Central memory CD4-positive, alpha-beta T cell (primary cell): ENCODE results near the gene TRNP1.
"Not testable (repeated sequence)": the region's sequence is repeated elsewhere in the genome, so short reads cannot be mapped to it uniquely, and the experiment has no call there.

Source experiments
- DNase-seq: peaks from one replicate; pipeline ENCODE4 v3.0.0; 2022
- total RNA-seq, 3 experiments: gene quantifications; one replicate each; lab custom pipeline; 2026; lab: John Stamatoyannopoulos, UW

Gene TRNP1, protein sequence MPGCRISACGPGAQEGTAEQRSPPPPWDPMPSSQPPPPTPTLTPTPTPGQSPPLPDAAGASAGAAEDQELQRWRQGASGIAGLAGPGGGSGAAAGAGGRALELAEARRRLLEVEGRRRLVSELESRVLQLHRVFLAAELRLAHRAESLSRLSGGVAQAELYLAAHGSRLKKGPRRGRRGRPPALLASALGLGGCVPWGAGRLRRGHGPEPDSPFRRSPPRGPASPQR
- 0 to 0.99 (median 0.16) reads per million in 3 experiments for total RNA-seq

DNA sequence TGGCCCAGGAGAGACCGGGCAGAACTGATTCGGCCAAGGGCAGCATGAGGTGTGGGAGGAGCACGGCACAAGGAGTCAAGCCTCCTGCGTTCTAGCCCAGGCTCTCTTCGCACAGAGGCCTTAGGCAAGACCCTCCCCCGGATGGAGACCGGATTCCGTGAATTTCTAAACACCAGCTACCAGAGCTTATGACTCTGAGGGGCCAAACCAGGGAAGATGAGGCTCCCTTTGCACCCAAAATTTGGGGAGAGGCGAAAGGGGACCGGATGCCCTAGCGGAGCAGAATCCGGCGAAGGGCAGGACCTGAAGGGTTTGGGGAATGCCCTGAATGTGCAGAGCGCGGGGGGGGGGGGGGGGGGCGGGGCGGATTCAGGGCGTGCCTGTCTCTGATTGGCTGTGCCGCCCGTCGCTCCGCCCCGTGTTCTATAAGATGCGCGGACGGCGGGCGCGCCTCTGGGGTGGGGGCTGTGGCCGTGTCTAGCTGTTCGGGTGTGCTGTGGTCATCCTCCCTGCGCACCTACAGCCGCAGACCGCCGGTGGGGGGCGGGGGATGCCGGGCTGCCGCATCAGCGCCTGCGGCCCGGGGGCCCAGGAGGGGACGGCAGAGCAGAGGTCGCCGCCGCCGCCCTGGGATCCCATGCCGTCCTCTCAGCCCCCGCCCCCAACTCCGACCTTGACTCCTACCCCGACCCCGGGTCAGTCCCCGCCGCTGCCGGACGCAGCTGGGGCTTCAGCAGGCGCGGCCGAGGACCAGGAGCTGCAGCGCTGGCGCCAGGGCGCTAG, at the start of gene TRNP1:
Gene TRNP1, plus strand, starts transcription at position 456 of the 783 bp plus-strand sequence. Its CDS starts 95 bp downstream, at position 551.
- DNase-seq, result peak; percentile 52

DNA sequence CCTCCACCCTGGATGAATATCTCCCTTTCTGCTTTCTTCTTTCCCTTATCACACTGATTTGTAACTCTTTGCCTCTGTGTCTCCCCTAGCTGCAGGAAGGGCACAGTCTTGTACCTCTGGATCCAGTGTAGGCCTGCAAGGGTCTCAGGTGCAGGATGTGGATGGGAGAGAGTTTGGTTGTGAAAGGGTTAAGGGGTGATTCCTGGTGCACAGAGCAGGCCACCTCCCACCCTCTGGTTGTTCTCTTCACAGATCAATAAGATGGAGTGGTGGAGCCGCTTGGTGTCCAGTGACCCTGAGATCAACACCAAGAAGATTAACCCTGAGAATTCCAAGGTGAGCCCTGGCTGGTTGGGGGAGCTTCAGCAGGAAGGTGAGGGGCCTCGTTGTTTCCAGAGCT, 48.4 kb upstream of the TRNP1 start:
- no peak for DNase-seq

DNA sequence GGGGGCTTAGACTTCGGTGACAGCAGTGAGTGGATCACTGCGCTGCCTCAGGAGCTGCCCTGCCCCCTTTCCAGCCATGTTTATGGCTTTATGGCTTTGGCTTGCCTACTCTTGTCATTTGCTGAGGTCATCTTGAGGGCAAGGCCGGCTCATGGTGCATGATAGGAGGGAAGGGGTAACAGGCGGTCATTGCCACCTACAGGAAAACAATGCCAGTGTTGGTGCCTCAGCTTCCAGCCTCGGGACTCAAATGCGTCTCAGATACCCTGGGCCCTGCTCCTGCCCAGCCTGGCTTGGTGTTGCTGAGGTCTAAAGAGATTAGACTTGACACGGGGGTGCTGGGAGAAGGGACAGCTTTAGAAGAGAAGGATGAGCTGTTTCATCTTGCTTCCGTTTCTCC, 47.8 kb upstream of the TRNP1 start:
- no peak for DNase-seq

DNA sequence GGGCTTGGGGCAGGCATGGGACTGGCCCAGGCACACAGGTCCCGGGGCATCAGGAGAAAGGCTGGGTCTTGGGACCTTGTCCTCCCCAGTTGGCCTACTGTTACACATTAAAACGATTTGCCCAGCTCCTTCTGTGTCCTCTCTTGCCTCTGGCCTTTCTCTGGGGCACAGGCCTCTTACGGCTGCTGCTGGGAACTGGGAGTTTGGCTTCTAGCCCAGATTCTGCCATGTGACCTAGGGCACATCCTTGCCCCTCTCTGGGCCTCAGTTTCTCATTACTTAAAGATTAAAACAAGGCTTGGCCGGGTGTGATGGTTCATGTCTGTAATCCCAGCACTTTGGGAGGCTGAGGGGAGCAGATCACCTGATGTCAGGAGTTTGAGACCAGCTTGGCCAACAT, 47.2 kb upstream of the TRNP1 start:
- DNase-seq, result no peak

DNA sequence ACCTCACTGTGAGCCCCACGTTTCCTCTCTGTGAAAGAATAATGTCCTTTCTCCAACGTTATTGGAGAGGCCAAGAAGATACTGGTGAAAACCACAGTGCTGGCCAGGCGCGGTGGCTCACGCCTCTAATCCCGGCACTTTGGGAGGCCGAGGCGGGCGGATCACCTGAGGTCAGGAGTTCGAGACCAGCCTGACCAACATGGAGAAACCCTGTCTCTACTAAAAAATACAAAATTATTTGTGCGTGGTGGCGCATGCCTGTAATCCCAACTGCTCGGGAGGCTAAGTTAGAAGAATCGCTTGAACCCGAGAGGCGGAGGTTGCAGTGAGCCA, 44.8 kb upstream of the TRNP1 start:
- DNase-seq, result not testable (repeated sequence)

DNA sequence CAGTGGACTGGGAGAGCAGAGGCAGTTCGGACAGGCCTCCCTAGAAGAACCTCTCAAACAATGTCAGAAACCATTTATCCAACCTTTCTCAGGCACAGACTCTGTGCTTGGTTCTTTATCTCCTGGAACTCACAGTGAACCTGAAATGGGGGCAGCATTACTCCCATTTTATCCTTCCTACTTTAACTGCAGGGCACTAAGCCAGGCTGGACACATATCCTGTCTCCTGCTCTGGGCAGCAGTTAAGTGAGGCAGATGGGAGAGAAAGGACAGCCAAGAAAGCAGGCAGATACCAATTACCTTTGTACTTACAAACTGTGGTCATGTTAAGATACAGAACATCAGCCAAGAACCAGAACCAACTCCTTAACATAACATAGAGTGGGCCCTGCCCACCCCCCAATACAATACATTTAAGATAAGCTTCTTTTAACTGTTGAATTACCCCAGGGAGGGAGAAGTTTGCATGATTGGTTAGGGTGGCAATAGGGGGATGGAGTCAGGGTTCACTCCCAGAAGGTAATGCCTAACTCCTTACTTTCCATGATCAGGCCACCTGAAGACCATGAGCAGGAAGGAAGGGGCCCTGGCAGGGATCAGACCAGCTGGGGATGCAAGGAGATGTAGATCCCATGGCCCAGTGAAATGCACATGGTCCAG, 44.1 kb upstream of the TRNP1 start:
- DNase-seq, result no peak

DNA sequence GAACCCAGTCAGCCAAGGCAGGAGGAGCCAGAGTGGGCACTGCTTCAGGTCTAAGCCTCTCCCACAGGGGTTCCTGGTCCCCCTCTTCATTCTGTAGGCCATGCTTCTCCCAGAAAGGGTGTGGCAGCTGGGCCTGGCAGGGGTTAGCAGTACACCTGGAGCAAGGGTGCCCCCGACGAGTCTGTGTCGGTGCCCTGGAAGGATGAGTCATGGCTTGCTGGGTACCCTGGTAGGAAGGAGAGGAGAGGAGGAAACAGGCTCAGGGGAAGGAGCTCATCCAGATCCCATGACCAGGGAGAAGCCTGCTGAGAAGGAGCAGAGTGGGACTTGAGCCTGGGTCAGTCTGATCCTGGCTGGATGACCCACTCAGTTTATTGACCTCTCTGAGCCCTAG, 43.6 kb upstream of the TRNP1 start:
- DNase-seq, result no peak

DNA sequence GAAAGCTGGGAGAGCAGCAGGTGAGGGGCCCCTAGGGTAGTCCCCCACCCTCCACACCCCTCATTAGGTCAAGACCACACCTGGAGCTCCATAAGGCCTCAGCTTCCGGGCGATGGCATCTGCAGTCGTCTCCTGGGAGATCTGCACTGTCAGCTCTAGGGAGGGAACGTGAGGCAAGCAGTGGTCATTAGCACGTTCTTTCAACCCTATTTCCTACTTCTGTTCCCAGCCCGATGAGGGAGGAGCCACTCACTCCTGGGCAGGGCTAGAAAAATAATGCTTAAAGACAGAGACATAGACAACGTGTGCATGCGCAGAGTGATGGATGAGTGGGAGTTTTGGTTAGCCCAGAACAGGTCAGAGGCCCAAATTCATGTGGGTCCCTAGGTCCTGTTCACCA, 42.9 kb upstream of the TRNP1 start:
- DNase-seq, result no peak

DNA sequence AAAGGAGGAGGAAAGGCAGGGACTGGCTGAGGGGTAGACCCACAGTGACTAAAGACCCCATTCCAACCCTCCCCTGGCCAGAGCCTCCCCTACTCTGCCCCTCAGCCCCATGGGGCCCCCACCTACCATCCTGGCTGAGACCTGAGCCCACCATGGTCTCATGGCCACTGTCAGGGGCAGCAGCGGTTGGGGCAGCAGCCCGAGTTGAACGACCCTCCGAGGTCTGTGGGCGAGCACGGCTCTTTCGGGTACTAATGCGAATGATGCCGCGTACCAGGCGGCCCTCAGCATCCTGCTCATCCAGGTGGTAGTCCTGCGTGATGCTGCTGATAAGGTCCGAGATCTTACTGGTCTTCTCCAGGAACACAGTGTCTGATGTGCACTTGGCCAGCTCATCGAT, 42.3 kb upstream of the TRNP1 start:
- DNase-seq, result no peak

DNA sequence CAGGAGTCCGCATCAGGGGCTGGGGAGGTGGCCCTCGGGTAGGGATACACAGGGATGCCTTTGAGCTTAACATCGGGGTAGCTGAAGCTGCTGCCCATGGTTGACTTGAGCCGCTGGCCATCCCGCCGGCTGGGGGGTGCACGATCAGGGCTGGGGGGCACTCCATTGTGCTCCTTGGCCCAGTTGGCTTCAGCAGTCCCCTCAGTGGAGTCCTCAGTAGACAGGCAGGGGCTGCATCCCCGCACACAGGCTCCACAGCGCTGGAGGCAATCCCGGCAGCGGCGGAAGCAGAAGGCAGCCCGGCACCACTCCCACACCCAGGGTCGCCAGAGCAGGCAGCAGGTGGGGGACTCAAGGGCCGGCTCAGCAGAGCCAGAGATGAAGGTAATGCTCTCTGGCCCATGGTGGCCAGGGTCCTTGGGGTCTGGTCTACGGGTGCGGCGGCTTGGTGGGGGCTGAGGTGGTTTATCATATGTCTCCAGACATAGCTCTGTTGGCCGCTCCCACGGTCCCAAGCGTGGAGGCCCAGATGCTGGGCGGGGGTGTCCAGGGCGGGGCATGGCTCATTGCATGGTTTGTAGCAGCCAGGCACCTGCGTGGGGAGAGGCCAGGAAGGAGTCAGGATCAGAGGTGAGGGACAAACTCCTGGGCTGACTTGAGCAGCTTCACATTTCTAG, 41.5 kb upstream of the TRNP1 start:
- no peak for DNase-seq

DNA sequence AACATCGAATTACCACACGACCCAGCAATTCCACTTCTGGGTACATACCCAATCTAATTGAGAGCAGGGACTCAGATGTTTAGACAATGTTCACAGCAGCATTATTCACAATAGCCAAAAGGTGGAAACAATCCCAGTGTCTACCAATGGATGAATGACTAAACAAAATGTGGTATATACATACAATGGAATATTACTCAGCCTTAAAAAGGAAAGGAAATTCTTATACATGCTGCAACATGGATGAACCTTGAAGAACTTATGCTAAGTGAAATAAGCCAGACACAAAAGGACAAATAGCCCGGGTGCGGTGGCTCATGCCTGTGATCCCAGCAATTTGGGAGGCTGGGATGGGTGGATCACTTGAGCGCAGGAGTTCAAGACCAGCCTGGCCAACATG, 40.1 kb upstream of the TRNP1 start:
- no peak for DNase-seq

DNA sequence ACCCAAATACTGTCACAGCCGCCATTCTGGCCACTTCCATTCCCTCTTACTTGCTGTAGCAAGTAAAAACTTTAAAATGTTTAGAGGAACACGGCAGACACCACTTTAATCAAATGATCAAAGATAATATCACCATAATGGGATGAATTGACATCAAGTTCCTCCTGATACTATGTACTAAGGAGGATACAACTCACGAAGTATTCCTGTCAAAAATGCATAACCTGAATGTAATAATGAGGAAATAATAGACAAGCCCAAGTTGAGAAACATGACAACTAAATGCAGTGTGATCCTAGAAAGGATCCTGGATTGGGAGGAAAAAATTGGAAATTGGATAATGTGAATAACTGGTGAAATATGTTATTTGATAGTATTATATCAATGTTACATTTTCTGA, 37.2 kb upstream of the TRNP1 start:
- DNase-seq, result no peak

DNA sequence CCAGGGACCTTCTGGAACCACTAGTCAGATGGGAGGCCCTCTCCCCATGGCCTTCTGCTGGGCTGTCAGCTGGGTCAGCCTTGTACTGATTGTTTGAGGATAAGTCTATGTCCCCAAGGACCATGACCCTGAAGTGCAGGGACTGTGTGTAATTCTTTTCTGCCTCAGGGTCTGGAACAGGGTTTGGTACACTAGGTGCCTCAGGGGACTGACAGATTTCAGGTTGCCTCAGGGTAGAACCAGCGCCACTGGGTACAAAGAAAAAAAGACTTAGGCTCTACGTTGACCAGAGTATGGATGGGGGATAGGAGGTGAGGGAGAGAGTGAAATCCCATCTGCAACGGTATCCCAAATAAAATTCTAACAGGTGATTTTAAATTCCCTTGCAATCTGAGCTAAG, 36.2 kb upstream of the TRNP1 start:
- DNase-seq, result no peak

DNA sequence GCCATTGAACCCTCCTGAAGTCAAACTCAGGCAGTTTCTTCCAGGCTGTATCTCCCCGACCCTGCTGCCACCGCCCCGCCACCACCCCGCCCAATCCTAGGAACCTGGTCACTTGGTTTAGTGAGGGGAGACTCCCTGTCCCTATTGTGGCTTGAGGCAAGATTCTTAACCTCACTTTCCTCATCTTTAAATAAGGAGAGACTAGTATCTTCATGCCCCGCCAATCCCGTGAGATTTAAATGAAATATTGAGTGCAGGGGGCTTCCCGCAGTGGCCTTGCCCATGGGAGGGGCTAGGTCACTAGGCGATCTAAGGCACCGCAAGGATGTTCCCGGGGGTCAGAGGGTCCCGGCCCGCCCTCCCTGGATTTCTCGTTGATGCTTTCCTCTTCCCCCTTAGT, 34.2 kb upstream of the TRNP1 start:
- DNase-seq, result no peak

DNA sequence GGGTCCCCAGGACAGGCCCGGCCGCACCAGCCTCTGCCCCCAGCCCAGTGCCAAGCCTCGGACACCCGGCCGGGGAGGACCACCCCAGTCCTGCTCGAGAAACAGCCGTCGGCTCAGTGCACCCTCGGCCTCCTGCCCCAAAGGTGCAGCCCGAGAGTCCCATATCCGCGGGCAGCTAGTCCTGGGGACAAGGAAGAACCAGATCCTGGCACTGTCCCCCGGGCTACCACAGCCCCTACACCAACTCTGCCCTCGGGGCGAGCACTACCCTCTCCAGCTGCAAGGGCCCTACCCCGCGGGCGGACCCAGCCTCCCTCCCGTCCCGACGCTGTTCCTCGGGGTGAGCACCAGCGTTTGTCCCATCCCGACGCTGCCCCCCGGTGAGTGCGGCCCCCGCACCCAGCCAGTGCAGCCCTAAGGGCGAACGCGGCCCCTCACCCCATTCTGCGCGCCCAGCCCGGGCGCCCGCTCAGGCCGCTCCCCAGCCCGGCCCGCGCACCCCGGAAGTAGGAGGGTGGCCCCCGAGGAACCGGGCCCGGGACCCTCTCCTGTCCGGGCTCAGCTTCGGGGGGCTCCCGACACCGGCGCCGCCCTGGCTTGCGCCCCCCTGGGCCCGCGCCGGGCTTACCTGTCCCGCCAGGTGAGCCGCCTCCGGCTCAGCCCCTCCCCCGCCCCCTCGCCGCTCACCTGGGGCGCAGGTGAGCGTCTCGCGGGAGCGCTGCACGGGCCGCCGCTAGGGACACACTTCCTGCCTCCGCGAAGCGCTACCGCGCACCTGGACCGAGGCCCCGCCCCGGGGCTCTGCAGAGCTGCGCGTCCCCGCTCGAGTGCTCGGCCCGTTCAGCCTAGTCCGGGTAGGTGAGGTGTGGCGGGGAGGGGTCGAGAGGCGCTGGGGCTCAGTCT, 33.5 kb upstream of the TRNP1 start, which contains the start of gene KDF1:
Gene KDF1, minus strand, starts transcription at position 747 of the 903 bp plus-strand sequence. CDS start 8,088 bp downstream, outside the sequence.
- peak; percentile 56 for DNase-seq

DNA sequence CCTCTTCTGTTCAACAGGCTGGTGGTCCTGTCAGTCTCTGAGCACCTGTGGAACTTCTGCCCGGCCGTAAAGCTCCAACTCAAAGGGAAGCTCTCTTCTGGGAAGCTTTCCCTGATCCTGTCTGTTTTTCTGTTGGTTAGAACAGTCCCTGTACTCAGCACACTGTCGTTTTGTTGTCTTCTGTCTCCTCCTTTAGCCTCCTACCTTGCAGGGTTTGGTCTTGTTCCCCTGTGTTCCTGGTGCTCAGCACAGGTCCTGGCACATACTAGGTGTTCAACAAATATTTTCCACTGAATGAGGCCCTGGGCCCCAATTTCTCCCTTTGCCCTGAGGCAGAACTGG, 32.9 kb upstream of the TRNP1 start:
- DNase-seq, result no peak

DNA sequence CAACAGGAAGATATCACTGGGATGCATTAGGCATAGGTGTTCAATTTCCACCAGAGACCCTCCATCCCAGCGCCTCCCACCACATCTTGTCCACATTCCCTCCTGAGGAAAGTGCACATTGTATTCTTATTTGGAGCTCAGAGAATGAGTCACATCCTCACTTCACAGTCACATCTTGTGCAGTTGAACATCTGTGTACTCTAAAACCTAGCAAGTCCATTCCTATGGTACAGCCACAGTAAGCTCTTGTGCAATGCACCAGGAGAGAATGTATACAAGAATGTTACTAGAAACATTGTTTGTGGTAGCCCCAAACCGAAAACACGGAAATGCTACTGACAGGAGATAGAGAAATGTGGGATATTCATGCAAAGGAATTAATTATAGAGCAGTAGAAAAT, 31.7 kb upstream of the TRNP1 start:
- DNase-seq, result no peak

DNA sequence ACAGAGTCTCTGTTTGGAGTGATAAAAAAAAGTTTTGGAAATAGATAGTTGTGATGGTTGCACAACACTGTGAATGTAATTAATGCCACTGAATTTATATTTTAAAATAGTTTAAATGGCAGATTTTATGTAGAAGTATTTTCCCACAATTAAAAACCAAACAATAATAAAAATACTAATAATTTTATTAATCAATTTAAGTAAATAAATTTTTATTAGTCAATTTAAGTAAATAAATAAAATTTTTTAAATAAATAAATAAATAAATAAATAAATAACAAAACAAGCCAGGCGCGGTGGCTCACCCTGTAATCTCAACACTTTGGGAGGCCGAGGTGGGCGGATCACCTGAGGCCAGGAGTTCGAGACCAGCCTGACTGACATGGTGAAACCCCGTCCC, 28.3 kb upstream of the TRNP1 start:
- no peak for DNase-seq

DNA sequence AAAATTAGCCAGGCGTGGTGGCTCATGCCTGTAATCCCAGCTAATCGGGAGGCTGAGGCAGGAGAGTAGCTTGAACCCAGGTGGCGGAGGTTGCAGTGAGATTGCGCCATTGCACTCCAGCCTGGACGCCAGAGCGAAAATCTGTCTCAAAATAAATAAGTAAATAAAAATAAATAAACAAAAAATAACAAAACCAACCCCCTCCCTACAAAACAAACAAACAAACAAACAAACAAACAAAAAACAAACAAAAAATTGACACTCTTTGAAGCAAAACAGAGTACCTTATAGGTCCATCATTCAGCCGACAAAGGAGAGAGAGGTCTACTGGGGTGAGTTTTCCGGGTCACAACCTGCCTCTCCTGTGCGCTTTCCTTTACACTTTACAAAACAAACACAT, 27.9 kb upstream of the TRNP1 start:
- no peak for DNase-seq

DNA sequence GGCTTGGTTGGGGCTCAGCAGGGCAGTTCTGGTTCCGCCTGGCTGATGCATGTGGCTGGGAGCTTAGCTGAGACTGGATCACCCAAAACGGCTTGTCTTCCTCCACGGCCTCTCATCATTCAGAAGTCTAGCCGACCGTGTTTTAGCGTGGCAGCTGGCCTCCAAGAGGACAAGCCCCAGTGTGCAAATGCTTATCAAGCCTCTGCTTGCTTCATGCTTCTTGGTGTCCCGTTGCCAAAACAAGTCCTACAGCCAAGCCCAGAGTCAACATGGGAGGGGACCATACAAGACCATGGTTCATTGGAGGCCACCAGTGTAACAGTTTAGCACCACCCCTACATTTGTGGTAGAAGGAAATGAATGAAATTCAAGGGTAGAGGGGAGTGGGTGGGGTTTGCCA, 22.7 kb upstream of the TRNP1 start:
- no peak for DNase-seq

DNA sequence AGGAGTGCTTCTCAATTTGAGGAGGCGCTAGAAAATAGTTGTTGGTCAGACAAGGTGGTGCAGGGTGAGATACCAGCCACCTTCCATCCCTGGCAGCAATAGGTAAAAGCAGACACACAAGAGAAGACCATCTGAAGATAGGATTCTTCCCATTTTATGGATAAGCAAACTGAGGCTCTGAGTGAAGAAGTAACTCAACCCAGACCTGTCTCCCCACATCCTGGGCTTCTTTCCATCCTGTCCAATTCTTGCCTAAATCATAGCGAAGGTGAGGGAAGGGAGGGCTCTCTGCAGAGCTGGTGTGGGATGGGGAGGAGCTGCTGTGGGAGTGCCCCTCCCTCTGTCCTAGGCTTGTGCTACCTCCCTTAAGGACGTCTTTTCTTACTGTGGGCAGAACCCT, 21.9 kb upstream of the TRNP1 start:
- DNase-seq, result no peak

DNA sequence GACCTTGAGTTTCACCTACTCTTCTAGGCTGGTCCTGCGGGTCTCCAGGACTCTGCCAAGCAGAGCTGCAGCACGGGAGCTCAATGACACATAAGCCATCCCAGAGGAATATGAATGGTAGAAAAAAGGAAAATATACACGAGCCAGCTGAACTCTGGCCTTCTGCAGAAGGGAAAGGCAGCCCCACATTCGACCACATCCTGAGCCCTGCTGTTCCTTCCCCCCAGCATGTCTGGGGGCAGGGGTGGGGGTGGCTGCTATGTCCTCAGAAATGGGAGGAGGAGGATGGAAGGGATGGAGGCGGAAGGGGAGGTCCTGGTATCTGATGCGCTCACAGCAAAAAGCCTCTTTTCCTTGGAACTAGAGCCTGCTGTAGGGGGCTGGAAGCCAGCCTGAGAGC, 21.1 kb upstream of the TRNP1 start:
- DNase-seq, result no peak

DNA sequence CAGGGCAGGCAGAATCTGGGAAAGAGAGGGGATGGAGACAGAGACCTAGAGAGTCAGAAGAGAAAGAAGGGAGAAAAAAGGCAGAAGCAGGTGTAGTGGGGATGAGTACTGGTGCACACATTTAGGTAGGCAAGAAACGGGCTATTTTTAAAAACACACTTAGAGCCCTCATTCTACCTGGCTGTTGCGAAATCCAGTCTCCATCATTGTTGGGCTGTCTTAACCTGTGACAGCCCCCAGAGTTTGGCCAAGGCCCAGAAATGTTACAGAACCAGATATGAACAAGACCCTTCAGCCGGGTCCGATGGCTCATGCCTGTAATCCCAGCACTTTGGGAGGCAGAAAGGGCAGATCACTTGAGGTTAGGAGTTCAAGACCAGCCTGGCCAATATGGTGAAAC, 20.7 kb upstream of the TRNP1 start:
- DNase-seq, result no peak
